ENCODE data around the gene FBXO27.

FBXO27 gene

DNA sequence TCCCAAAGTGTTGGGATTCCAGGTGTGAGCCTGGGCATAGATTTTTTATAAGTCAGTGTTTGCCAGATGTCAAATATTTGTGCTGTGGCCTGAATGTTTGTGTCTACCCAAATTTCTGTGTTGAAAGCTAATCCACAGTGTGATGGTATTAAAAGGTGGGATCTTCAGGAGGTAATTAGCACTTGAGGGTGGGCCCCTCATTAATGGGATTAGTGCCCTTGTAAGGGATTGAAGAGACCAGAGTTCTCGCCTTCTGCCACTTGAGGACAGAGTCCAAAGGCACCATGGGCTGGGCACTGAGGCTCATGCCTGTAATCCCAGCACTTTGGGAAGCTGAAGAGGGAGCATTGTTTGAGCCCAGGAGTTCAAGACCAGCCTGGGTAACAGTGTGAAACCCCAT is 47.1 kb downstream of the FBXO27 start:
- H3K4me2 ChIP-seq, result no peak overlapping the region
- H3K9me3 ChIP-seq (replicated peaks in 1 of 11), result peaks cover 15 to 30% (median 21%) of the 10 kb centered on the region in 11 experiments
- no peak overlapping the region for H3K27ac ChIP-seq
- no peaks in the 10 kb centered on the region for H4K20me1 ChIP-seq
- no peak overlapping the region for H3K9ac ChIP-seq
- H3K4me3 ChIP-seq, result no peak overlapping the region
- H3K4me1 ChIP-seq, result peaks cover 0 to 5% (median 0%) of the 10 kb centered on the region in 10 experiments; a peak in 1 of 20 replicates
- no peak for TF ChIP-seq Cebpa-rat (IDR thresholded peaks at IDR 0.05)
- H3K27me3 ChIP-seq, result no peaks in the 10 kb centered on the region
- H3K36me3 ChIP-seq, result peaks cover 0 to 6% (median 0%) of the 10 kb centered on the region in 11 experiments; a peak in 2 of 22 replicates

DNA sequence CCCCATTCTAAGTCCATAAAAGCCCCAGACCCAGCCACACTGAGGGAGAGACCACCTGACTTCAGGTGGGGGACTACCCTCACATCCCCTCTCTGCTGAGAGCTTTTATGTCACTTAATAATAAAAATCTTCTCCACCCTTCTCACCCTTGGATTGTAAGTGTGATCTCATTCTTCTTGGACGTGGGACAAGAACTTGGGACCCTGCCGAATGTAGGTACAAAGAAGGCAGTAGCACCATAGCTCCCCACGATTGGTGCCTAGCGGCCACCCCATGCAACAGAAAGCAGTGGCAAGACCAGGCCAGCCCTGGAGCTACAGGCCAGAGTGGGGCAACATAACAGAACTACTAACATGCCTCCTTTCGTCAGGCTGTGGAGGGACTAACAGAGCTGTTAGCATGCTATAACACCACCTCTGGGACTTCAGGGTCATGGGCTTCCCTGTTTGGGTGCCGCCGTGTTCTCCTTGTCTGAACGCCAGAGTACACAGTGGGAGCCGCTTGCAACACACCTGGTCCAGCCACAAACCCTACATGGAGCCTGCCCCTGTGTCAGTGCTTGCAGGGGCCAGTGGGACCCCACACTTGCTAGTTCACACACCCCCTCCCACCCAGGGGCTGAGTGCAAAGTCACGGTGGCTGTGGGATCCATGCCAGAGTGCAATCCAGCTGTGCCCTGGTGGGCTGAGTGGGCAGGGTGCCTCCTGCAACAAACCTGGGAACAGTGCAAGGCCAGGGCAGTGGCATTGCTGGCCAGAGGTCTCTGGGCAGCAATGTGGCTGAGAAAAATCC is 51.6 kb downstream of the FBXO27 start:
- peaks cover 0 to 10% (median 0%) of the 10 kb centered on the region in 10 experiments; a peak in 1 of 20 replicates for H3K4me1 ChIP-seq
- no peak for TF ChIP-seq Cebpa-rat (IDR thresholded peaks at IDR 0.05)
- H3K9me3 ChIP-seq (replicated peaks in 1 of 11), result peaks cover 27 to 47% (median 34%) of the 10 kb centered on the region in 11 experiments
- no peak overlapping the region for H3K4me2 ChIP-seq
- no peak overlapping the region for H3K27ac ChIP-seq
- no peaks in the 10 kb centered on the region for H4K20me1 ChIP-seq
- no peak overlapping the region for H3K9ac ChIP-seq
- peaks cover 9 to 15% (median 11%) of the 10 kb centered on the region in 11 experiments for H3K27me3 ChIP-seq
- H3K4me3 ChIP-seq, result no peak overlapping the region; a peak in 2 of 20 replicates
- peaks cover 0 to 6% (median 0%) of the 10 kb centered on the region in 11 experiments; a peak in 2 of 22 replicates for H3K36me3 ChIP-seq

GRCh38 chr19:38979812-38980211 is 52.5 kb downstream of the FBXO27 start:
- Histone ChIP-seq H3K4me2 (no peak overlapping the region), H3K27me3 (peaks cover 19 to 25% (median 20%) of the 10 kb centered on the region in 11 experiments), H3K4me3 (no peak overlapping the region), H3K9me3 (replicated peaks in 1 of 11) (peaks cover 23 to 40% (median 31%) of the 10 kb centered on the region in 11 experiments), H3K4me1 (peaks cover 0 to 10% (median 0%) of the 10 kb centered on the region in 10 experiments; a peak in 1 of 20 replicates), H3K27ac (no peak overlapping the region), H3K36me3 (peaks cover 0 to 6% (median 0%) of the 10 kb centered on the region in 11 experiments; a peak in 2 of 22 replicates), H3K9ac (no peak overlapping the region), H4K20me1 (no peaks in the 10 kb centered on the region)
- TF ChIP-seq Cebpa-rat (IDR thresholded peaks at IDR 0.05), result no peak

GRCh38 chr19:38978326-38978689 is 54.0 kb downstream of the FBXO27 start:
- Histone ChIP-seq H3K4me1 (peaks cover 0 to 10% (median 0%) of the 10 kb centered on the region in 10 experiments; a peak in 1 of 20 replicates), H3K27me3 (peaks cover 21 to 33% (median 27%) of the 10 kb centered on the region in 11 experiments), H3K27ac (no peak overlapping the region), H3K4me2 (peak overlapping the region in 2 of 11 experiments; percentile 3 to 10; a peak in 2 of 22 replicates), H3K36me3 (peaks cover 0 to 6% (median 0%) of the 10 kb centered on the region in 11 experiments; a peak in 2 of 22 replicates), H3K9me3 (replicated peaks in 1 of 11) (peaks cover 23 to 40% (median 31%) of the 10 kb centered on the region in 11 experiments), H3K4me3 (no peak overlapping the region), H4K20me1 (no peaks in the 10 kb centered on the region), H3K9ac (no peak overlapping the region)
- no peak for TF ChIP-seq Cebpa-rat (IDR thresholded peaks at IDR 0.05)

GRCh38 chr19:38977445-38978325 is 54.7 kb downstream of the FBXO27 start:
- Histone ChIP-seq H3K4me3 (no peak overlapping the region), H3K4me2 (peak overlapping the region in 2 of 11 experiments; percentile 3 to 10; a peak in 2 of 22 replicates), H3K27ac (no peak overlapping the region), H4K20me1 (no peaks in the 10 kb centered on the region), H3K9ac (no peak overlapping the region), H3K36me3 (peaks cover 0 to 6% (median 0%) of the 10 kb centered on the region in 11 experiments; a peak in 2 of 22 replicates), H3K9me3 (replicated peaks in 1 of 11) (peaks cover 23 to 40% (median 31%) of the 10 kb centered on the region in 11 experiments), H3K4me1 (peaks cover 0 to 10% (median 0%) of the 10 kb centered on the region in 10 experiments; a peak in 1 of 20 replicates), H3K27me3 (peaks cover 21 to 33% (median 27%) of the 10 kb centered on the region in 11 experiments)
- TF ChIP-seq Cebpa-rat (IDR thresholded peaks at IDR 0.05), result no peak

- Histone ChIP-seq H3K9me3 (replicated peaks in 1 of 11) (peaks cover 14 to 27% (median 19%) of the 10 kb centered on the region in 11 experiments), H3K27me3 (peaks cover 21 to 33% (median 27%) of the 10 kb centered on the region in 11 experiments), H3K4me3 (no peak overlapping the region), H3K27ac (no peak overlapping the region), H4K20me1 (no peaks in the 10 kb centered on the region), H3K36me3 (peaks cover 0 to 6% (median 0%) of the 10 kb centered on the region in 11 experiments; a peak in 2 of 22 replicates), H3K9ac (no peak overlapping the region), H3K4me2 (0 out of 22 replicates have a peak overlapping the region, but pooled peaks of 1 of the 11 experiments have one; percentile 29), H3K4me1 (peaks cover 0 to 10% (median 0%) of the 10 kb centered on the region in 10 experiments; a peak in 1 of 20 replicates)
- no peak for TF ChIP-seq Cebpa-rat (IDR thresholded peaks at IDR 0.05)
Observed at GRCh38 chr19:38975861-38976271, 56.5 kb downstream of the FBXO27 start.

DNA sequence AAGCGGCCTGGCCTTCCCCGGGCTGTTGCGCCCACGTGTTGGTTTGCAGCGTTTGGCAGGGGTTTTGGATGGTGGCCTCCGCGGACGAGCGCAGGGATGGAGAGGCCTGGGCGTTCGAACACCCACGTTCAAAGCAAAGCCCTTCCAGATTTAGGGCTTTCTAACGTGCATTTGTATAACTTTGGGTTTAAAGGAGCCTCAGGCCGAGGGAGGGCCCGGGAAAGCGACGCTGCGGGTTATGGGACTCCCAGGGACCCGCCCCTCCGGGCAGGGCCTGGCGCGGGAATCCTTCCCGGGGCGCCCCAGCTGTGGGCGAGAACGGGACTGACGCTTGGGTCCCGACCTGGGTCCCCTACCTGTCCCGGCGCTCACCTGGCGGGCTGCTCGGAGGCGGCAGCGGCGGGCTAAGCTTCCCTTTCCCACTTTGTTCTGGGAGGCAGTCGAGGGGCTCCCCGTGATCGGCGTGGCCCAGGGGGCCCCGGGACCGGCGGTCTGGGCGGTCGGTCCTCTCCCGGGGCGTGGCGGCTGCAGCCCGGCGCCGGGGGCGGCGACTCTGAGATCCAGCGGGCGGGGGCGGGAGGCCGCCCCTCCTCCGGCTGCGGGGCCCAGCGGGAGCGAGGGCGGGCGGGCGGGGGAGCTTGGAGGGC is 57.0 kb downstream of the FBXO27 start, which contains the start of gene FBXO17:
TSS of gene FBXO17 (minus strand) at position 529 of the 647 bp plus-strand sequence. CDS start 25,423 bp downstream, outside the sequence.
- no peak within 1 kb of the TSS for H3K9ac ChIP-seq
- peaks cover 0 to 10% (median 0%) of the 10 kb centered on the region in 10 experiments; a peak in 1 of 20 replicates for H3K4me1 ChIP-seq
- 0 out of 20 replicates have a peak within 1 kb of the TSS, but pooled peaks of 1 of the 10 experiments have one; percentile 21 for H3K4me3 ChIP-seq
- H3K9me3 ChIP-seq (replicated peaks in 1 of 11), result peaks cover 9 to 21% (median 14%) of the 10 kb centered on the region in 11 experiments
- H4K20me1 ChIP-seq, result no peaks in the 10 kb centered on the region
- peaks cover 21 to 33% (median 27%) of the 10 kb centered on the region in 11 experiments for H3K27me3 ChIP-seq
- no peak for TF ChIP-seq Cebpa-rat (IDR thresholded peaks at IDR 0.05)
- peaks cover 0 to under 1% (median 0%) of the 10 kb centered on the region in 11 experiments; a peak in 1 of 22 replicates for H3K36me3 ChIP-seq
- no peak within 1 kb of the TSS for H3K27ac ChIP-seq
- H3K4me2 ChIP-seq, result peak within 1 kb of the TSS in 4 of 11 experiments; percentile 5 to 55 (median 30); a peak in 7 of 22 replicates
